Measurements from ENCODE around the gene DHX30. TPM values are rescaled to one million over a fixed set of nuclear protein-coding genes. Genes with fewer than 3 reads are reported as not detected.

Gene DHX30
- total RNA-seq: 46.8 and 67.2 TPM in 2 replicates

GRCh38 chr3:47802734-47803479, at the start of gene DHX30:
DHX30 (plus strand) TSS chr3:47803138; CDS start chr3:47810684, 7,546 bp downstream.

DNA sequence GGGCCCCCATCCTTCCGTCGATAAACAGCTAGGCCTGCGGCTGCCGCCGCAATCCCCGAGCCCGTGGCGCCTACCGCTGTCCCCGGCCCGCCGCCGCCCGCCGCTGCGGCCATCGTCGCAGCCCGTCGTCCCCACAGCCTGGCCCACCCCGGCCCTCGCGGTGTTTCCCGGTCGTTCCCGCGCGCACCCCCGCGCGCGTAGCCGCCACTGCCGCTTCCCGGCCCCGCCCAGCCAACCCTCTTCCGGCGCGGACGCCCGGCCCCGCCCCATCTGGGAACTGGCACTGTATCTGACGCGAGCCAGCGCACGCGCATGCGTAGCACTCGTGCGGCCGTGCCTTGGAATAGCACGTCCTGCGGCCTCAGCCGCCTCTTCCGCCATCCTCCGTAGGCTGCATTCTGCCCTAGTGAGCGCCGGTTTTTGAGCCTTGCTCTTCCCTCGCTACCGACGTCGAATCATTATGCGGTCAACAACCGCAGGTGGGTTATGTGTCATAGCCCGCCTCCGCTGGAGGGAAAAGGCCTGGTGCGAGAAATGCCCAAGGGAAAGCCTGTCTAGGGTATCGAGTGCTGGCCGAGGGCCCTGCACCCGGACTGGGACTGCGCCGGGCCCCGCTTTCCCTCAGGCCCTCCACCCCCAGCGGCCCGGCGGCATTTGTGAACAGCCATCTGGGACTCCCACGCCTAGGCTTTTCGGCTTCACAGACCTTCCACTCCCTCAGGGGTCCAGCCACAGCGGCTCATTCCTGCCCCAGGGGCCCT, 21.1 kb upstream of the DHX30 start, which contains the start of gene SMARCC1:
Gene SMARCC1 (minus strand): TSS at position 209 of the 761 bp plus-strand sequence. CDS start 96 bp downstream, at position 113.

Other genes with a start within 250 kb of the DHX30 start
- 0.08 and 0.23 TPM in 2 replicates for gene CSPG5, start 224.3 kb upstream of the DHX30 start, total RNA-seq
- 29.2 and 32.2 TPM in 2 replicates for gene SMARCC1, start 21.2 kb upstream of the DHX30 start, total RNA-seq
- 102 and 126 TPM in 2 replicates for gene MAP4, start 213.3 kb downstream of the DHX30 start, total RNA-seq

Measured in hair follicular keratinocyte (primary cell).